ENCODE measurements around the gene ZNF460.

ZNF460 gene

GRCh38 chr19:57280962-57281400, 696 bp downstream of the ZNF460 start:
- no peak for DNase-seq (ENCODE audit: low spot score)

GRCh38 chr19:57282011-57282643, 1.8 kb downstream of the ZNF460 start:
- no peak for DNase-seq (ENCODE audit: low spot score)

- no peak for DNase-seq (ENCODE audit: low spot score)
Observed at GRCh38 chr19:57288373-57288772, 8.1 kb downstream of the ZNF460 start.

- no peak for DNase-seq (ENCODE audit: low spot score)
Observed at GRCh38 chr19:57290970-57291369, 10.7 kb downstream of the ZNF460 start.

- no peak for DNase-seq (ENCODE audit: low spot score)
Observed at GRCh38 chr19:57292547-57292946, 12.3 kb downstream of the ZNF460 start.

GRCh38 chr19:57293719-57294118, 13.4 kb downstream of the ZNF460 start:
- no peak for DNase-seq (ENCODE audit: low spot score)

GRCh38 chr19:57302020-57302465, 21.8 kb downstream of the ZNF460 start:
- DNase-seq (ENCODE audit: low spot score): no peak

- no peak for DNase-seq (ENCODE audit: low spot score)
Observed at GRCh38 chr19:57302727-57303401, 22.6 kb downstream of the ZNF460 start.

GRCh38 chr19:57305056-57305455, 24.8 kb downstream of the ZNF460 start:
- DNase-seq (ENCODE audit: low spot score): no peak

GRCh38 chr19:57308514-57308913, 28.2 kb downstream of the ZNF460 start:
- no peak for DNase-seq (ENCODE audit: low spot score)

GRCh38 chr19:57310792-57311191, 30.5 kb downstream of the ZNF460 start:
- DNase-seq (ENCODE audit: low spot score): no peak

- no peak for DNase-seq (ENCODE audit: low spot score)
Observed at GRCh38 chr19:57314146-57314545, 33.9 kb downstream of the ZNF460 start.

- no peak for DNase-seq (ENCODE audit: low spot score)
Observed at GRCh38 chr19:57317503-57317902, 37.2 kb downstream of the ZNF460 start.

GRCh38 chr19:57319869-57320179, 39.5 kb downstream of the ZNF460 start:
- no peak for DNase-seq (ENCODE audit: low spot score)

GRCh38 chr19:57320180-57321084, 40.1 kb downstream of the ZNF460 start, which contains the start of gene ZNF543:
TSS of gene ZNF543 (plus strand) at chr19:57320472. CDS start at chr19:57320854, 382 bp downstream.
- DNase-seq (ENCODE audit: low spot score): peak; percentile 93

- no peak for DNase-seq (ENCODE audit: low spot score)
Observed at GRCh38 chr19:57321116-57321515, 40.8 kb downstream of the ZNF460 start.

GRCh38 chr19:57321751-57322150, 41.5 kb downstream of the ZNF460 start:
- no peak for DNase-seq (ENCODE audit: low spot score)

- no peak for DNase-seq (ENCODE audit: low spot score)
Observed at GRCh38 chr19:57324992-57325391, 44.7 kb downstream of the ZNF460 start.

- DNase-seq (ENCODE audit: low spot score): no peak
Observed at GRCh38 chr19:57327993-57328392, 47.7 kb downstream of the ZNF460 start.

- DNase-seq (ENCODE audit: low spot score): no peak
Observed at GRCh38 chr19:57334191-57334590, 53.9 kb downstream of the ZNF460 start.

- DNase-seq (ENCODE audit: low spot score): no peak
Observed at GRCh38 chr19:57338877-57339276, 58.6 kb downstream of the ZNF460 start.

- no peak for DNase-seq (ENCODE audit: low spot score)
Observed at GRCh38 chr19:57342582-57342981, 62.3 kb downstream of the ZNF460 start.

Data from HuH-7 (cell line).